HCT116 (cell line): ENCODE data around the gene MTUS2.

Source experiments
- CTCF ChIP-seq, 3 experiments: fragments of 200-600 bp in 1 of 3; sonication (generic) in 1 of 3; IDR thresholded peaks in 2 of 3; conservative IDR thresholded peaks in 1 of 3; 2 replicates each; pipeline ENCODE4 v1.5.1; 2012 to 2017; ENCODE audit warnings: low read depth in 2 of 3, low read length in 2 of 3, antibody characterized with exemption in 1 of 3, borderline replicate concordance in 1 of 3, control low read depth in 1 of 3, mild to moderate bottlenecking in 1 of 3, mixed read lengths in 1 of 3, mixed run types in 1 of 3, moderate library complexity in 1 of 3; ENCODE audit not compliant: insufficient read depth in 1 of 3
- EGR1 ChIP-seq: IDR thresholded peaks from 2 replicates; pipeline ENCODE4 v1.6.1; 2012; ENCODE audit warnings: low read depth
- ELF1 ChIP-seq: IDR thresholded peaks from 2 replicates; pipeline ENCODE4 v1.6.1; 2012; ENCODE audit warnings: low read depth, borderline replicate concordance
- EZH2 ChIP-seq: fragments of 200-600 bp; sonication (generic); IDR thresholded peaks from 2 replicates; pipeline ENCODE4 v1.6.1; 2017; ENCODE audit warnings: antibody characterized with exemption, mixed run types
- EZH2phosphoT487 ChIP-seq: fragments of 200-600 bp; IDR thresholded peaks from 2 replicates; pipeline ENCODE4 v1.6.1; 2018; ENCODE audit warnings: antibody characterized with exemption, borderline replicate concordance
- MAX ChIP-seq: IDR thresholded peaks from 2 replicates; pipeline ENCODE4 v1.6.1; 2012
- POLR2A ChIP-seq: IDR thresholded peaks from 2 replicates; pipeline ENCODE4 v1.7.0; 2011; ENCODE audit warnings: borderline replicate concordance; ENCODE audit not compliant: insufficient read depth, insufficient read length; ENCODE audit errors: extremely low read depth
- POLR2AphosphoS5 ChIP-seq: IDR thresholded peaks from 2 replicates; pipeline ENCODE4 v1.6.1; 2011; ENCODE audit warnings: mild to moderate bottlenecking, low read depth, low read length, moderate library complexity
- RAD21 ChIP-seq: IDR thresholded peaks from 2 replicates; pipeline ENCODE4 v1.6.1; 2012; ENCODE audit warnings: low read depth, mild to moderate bottlenecking
- REST ChIP-seq: IDR thresholded peaks from 2 replicates; pipeline ENCODE4 v1.6.1; 2012; ENCODE audit warnings: low read depth
- TCF7L2 ChIP-seq: IDR thresholded peaks from 2 replicates; pipeline ENCODE4 v1.7.0; 2011; ENCODE audit warnings: borderline replicate concordance, inconsistent platforms; ENCODE audit not compliant: insufficient read depth, insufficient read length; ENCODE audit errors: extremely low read depth

GRCh38 chr13:28825379-28825778 is 5.2 kb downstream of the MTUS2 start:
- TF ChIP-seq CTCF (IDR thresholded peaks at IDR 0.05 in 2 of 3, conservative IDR thresholded peaks at IDR 0.05 in 1 of 3; ENCODE audit: borderline replicate concordance in 1 of 3, insufficient read depth in 1 of 3, low read depth in 2 of 3, low read length in 2 of 3), result no peak
- TF ChIP-seq EZH2, result no peak
- no peak for TF ChIP-seq POLR2AphosphoS5
- TF ChIP-seq ELF1, result no peak
- TF ChIP-seq RAD21, result no peak
- TF ChIP-seq EZH2phosphoT487, result no peak
- no peak for TF ChIP-seq POLR2A
- no peak for TF ChIP-seq MAX
- no peak for TF ChIP-seq REST
- TF ChIP-seq TCF7L2, result no peak
- no peak for TF ChIP-seq EGR1
